ENCODE data around the gene ZNF525.
"Not testable (repeated sequence)": the region's sequence is repeated elsewhere in the genome, so short reads cannot be mapped to it uniquely, and the experiment has no call there.

The ZNF525 gene
- 18.9 reads per million, percentile 45 among the genes with 10 or more reads in this experiment for total RNA-seq

DNA sequence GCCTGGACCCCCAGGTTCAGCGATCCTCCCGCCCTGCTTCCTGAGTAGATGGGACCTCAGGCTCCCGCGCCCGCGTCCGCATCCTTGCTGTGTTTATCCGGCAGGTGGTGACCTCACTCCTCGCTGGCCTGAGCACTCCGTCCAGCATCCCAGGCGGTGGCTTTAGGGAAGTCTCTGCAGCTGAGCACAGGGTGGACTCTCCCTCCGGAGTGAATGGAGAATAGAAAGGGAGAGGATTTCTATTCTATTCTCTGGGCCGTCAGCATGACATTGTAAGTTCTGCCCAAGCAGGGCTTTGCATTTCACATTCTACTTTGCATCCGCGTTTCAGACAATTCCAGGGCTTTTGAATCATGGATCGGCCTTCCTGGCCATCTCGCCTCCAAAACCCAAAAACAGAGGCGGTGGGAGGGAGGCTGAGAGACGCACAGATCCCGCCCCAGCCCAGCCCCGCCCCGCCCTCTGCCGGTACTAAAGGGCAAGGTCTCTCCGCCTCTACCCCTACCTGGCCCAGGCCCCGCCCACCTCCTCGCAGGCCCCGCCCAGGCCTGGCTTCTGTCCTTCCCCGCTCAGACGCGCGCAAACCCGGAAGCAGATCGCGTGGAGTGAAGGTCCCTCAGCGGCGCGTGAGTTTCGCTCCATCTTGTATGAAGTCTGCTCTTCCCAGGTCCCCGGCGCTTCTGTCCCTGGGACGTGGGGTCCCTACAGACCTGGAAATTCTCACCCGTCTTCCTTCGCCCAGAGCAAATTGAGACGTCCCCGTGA, at the start of gene ZNF525:
ZNF525 (plus strand) TSS at position 572 of the 765 bp plus-strand sequence. CDS start 6,577 bp downstream, outside the sequence.
- DNase-seq: peak; percentile 95

- DNase-seq: no peak
Measured at GRCh38 chr19:53328967-53329366, 36.5 kb upstream of the ZNF525 start.

DNA sequence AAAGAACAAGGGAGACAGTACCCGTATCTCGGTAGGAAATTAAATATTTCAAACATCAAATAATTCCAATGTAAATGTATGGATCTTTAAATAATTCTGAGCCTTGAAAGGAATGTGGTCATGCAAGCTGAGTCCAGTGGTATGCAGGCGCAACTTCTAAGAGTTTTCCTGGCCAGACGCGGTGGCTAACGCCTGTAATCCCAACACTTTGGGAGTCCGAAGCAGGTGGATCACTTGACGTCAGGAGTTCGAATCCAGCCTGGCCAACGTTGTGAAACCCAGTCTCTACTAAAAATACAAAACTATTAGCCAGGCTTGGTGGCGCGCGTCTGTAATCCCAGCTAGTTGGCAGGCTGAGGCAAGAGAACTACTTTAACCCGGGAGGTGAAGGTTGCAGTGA, 33.0 kb upstream of the ZNF525 start:
- DNase-seq: no peak

DNA sequence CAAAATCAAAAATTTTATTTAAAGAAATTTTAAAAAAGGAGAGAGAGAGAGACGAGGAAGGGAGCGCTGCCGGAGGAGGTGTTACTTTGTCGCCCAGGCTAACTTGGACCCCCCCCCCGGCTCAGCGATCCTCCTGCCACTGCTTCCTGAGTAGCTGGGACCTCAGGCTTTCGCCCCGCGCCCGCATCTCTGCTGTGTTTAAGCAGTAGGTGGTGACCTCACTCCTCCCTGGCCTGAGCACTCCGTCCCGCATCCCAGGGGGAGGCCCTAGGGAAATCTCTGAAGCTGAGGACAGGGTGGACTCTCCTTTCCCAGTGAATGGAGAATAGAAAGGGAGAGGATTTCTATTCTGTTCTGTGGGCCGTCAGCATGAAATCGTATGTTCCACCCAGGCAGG, 32.4 kb upstream of the ZNF525 start:
- DNase-seq: peak; percentile 14

DNA sequence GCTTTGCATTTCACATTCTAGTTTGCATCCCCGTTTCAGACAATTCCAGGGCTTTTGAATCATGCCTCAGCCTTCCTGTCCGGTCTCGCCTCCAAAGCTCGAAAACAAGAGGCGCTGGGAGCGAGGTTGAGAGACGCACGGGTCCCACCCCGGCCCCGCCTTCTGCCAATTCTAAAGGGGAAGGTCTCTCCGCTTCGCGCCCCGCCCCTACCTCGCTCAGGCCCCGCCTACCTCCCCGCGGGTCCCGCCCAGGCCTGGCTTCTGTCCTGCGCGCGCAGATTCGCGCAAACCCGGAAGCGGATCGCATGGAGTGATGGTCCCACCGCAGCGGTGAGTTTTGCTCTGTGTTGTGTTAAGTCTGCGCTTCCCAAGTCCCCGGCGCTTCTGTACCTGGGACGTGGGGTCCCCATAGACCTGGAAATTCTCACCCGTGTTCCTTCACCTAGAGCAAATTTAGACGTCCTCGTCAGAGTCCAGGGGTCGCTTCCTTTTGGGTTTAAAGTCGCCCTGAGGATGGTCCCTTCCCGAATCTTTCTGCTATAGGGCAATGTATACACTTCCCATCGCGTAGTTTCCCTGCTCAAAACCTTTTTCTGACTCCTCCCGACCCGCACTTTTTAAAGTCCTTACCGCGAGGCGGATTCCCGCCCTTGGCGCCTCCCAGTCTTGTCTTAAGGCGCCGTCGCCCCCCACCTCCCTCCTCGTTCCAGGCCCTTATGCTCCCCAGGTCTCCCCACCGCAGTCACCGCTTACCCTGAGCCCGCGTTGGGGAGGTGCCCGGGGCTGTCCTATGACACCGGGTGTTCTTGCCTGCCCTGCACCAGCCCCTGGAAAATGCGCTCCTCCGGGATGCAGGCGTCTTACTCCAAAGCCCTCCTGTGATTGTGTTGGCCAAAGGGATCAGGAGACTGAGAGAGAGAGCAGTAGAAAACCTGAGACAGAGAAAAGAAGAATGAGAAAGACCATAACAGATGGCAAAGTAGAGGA, 31.7 kb upstream of the ZNF525 start, which contains the start of gene ZNF845:
ZNF845 (plus strand) TSS at position 287 of the 987 bp plus-strand sequence. CDS start 7,559 bp downstream, outside the sequence.
- DNase-seq: peak; percentile 94

GRCh38 chr19:53344403-53344802, 21.1 kb upstream of the ZNF525 start:
- DNase-seq: not testable (repeated sequence)

GRCh38 chr19:53355739-53356138, 9.8 kb upstream of the ZNF525 start:
- DNase-seq: no peak

DNA sequence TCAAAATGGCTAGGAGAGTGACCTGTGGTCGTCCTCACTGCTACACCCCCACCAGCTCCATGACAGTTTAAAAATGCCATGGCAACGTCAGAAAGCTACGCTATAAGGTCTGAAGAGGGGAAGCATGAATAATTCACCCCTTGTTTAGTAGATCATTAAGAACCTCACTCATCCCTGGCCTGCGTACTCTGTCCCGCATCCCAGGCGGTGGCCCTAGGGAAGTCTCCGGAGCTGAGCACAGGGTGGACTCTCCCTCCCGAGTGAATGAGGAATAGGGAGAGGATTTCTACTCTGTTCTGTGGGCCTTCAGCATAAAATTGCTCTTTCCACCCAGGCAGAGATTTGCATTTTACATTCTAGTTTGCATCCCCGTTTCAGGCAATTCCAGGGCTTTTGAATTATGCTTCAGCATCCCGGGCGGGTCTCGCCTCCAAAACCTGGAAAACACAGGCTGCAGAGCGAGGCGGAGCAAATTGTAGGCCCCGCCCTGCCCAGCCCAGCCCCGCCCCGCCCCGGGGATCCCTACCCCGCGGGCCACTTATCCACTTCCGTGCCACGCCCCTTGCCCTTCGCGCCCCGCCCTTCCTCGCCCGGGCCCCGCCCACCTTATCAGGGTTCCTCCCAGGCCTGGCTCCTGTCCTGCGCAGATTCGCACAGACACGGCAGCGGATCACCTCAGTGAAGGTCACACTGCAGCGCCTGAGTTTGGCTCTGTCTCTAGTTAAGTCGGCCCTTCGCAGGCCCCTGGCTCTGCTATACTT, 7.5 kb upstream of the ZNF525 start:
- DNase-seq: no peak

GRCh38 chr19:53360056-53360455, 5.4 kb upstream of the ZNF525 start:
- not testable (repeated sequence) for DNase-seq

GRCh38 chr19:53365899-53366493, 491 bp downstream of the ZNF525 start:
- DNase-seq: no peak

DNA sequence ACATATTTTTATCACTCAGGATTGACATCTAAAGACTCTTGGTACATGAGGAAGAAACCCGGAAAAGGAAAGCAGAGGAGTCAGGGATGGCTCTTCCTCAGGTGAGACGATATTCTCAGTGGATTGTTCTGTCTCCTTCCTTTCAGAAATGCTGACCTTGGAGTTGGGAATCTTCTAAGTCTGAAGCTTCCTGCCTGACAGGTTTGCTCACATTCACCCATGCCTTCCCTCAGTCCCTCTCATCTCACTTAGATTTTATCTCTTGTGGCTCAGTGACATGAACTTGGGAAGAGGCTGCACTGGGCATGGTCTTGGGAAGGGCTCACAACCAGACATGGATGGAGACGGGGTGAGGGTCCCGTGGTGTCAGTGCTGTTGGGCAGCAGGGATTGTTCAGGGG, 6.7 kb downstream of the ZNF525 start:
- no peak for DNase-seq

GRCh38 chr19:53374288-53374687, 8.8 kb downstream of the ZNF525 start:
- no peak for DNase-seq

DNA sequence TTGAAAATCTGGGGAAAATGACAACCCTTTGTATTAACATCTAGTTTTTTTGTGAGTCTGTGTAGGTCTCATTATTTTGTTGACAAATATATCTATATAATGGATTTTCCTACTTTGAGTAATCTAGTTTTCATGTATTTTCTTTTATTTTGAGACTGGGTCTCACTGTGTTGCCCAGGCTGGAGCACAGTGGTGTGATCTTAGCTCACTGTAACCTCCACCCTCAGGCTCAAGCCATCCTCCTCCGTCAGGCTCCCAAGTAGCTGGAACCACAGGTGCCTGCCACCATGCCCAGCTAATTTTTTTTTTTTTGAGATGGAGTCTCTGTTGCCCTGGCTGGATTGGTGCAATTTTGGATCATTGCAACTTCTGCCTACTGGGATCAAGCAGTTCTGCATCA, 9.2 kb downstream of the ZNF525 start:
- no peak for DNase-seq

GRCh38 chr19:53381376-53381775, 15.9 kb downstream of the ZNF525 start:
- DNase-seq: no peak

DNA sequence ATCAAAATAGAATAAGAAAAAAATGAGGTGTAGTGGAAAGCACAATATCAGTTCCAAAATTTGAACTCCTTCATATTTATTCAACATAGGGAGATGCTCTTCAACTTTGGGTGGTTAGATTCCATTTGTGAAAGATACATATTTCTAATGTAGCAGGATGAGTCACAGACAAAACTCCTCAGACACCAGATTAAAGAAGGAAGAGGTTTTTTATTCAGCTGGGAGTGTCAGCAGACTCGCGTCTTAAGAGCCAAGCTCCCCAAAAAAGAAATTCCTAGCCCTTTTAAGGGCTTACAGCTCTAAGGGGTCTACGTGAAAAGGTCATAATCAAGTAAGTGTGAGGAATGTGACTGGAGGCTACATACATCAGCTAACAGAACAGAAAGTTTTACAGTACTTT, 22.7 kb downstream of the ZNF525 start:
- no peak for DNase-seq

GRCh38 chr19:53388904-53389303, 23.4 kb downstream of the ZNF525 start:
- DNase-seq: no peak

DNA sequence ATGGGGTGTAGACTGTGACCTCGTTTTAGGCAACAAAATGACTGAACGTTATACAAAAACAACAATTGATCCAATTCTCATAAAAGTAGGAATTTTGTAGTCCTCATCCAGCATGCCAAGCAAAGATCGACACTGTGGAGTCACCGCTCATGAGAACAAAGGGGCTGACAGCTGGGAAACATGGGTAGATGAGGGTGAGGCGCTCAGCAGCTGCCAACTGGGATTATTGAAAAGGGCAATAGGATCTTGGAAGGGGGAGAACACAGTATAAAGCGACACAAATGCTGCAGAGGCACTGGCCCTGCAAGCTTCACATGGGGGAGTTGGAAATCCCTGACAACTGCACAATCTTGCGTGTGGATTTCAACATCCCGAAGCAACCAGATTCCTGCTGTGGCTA, 24.1 kb downstream of the ZNF525 start:
- DNase-seq: no peak

GRCh38 chr19:53389978-53390377, 24.5 kb downstream of the ZNF525 start:
- no peak for DNase-seq

DNA sequence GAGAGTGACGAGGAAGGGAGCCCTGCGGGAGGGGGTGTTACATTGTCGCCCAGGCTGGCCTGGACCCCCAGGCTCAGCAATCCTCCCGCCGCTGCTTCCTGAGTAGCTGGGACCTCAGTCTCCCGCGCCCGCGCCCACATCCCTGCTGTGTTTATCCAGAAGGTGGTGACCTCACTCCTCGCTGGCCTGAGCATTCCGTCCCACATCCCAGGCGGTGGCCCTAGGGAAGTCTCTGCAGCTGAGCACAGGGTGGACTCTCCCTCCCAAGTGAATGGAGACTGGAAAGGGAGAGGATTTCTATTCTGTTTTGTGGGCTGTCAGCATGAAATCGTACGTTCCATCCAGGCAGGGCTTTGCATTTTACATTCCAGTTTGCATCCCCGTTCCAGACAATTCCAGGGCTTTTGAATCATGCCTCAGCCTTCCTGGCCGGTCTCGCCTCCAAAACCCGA, 29.0 kb downstream of the ZNF525 start:
- no peak for DNase-seq

GRCh38 chr19:53394974-53395839, 29.7 kb downstream of the ZNF525 start, which contains the start of gene ZNF765:
Gene ZNF765 (plus strand): TSS chr19:53395149. CDS start chr19:53398016, 2,867 bp downstream.
- peak; percentile 95 for DNase-seq

Data from effector CD4-positive, alpha-beta T cell (primary cell).